Testis (tissue), 2 donors: ENCODE data around the gene SCEL.

Experiments used
- CTCF ChIP-seq, 3 experiments: fragments of 450-650 bp in 2 of 3; fragments of 200-600 bp in 1 of 3; sonication (generic) in 1 of 3; IDR thresholded peaks; one replicate each; pipeline ENCODE4 v1.5.1; 2016 to 2019; ENCODE audit warnings: antibody characterized with exemption in 3 of 3, mild to moderate bottlenecking in 2 of 3, moderate library complexity in 1 of 3
- POLR2A ChIP-seq: fragments of 450-650 bp; IDR thresholded peaks from one replicate; pipeline ENCODE4 v1.6.1; 2017; ENCODE audit warnings: antibody characterized with exemption, mild to moderate bottlenecking, moderate library complexity

GRCh38 chr13:77535448-77535847 lies at the start of gene SCEL:
- TF ChIP-seq CTCF (IDR thresholded peaks at IDR 0.05): no peak
- TF ChIP-seq POLR2A: no peak
